K562 (cell line): ENCODE measurements around the gene RCC2. TPM values are rescaled to one million over a fixed set of nuclear protein-coding genes. Genes with fewer than 3 reads are reported as not detected.

Experiments
- CBX8 ChIP-seq: fragments of 200-600 bp; sonication (generic); IDR thresholded peaks from 2 replicates; pipeline ENCODE4 v1.6.1; 2012; ENCODE audit warnings: borderline replicate concordance, mixed run types, low read depth, mild to moderate bottlenecking, moderate library complexity, mixed read lengths, low read length, control low read depth, inconsistent platforms; ENCODE audit not compliant: poor library complexity, severe bottlenecking; ENCODE audit errors: extremely low read depth
- CCNT2 ChIP-seq: IDR thresholded peaks from 2 replicates; pipeline ENCODE4 v1.6.1; 2011; ENCODE audit warnings: borderline replicate concordance, low read depth, mild to moderate bottlenecking, moderate library complexity, mixed read lengths, low read length; ENCODE audit not compliant: insufficient read length; ENCODE audit errors: extremely low read depth
- ETS1 ChIP-seq: conservative IDR thresholded peaks from 2 replicates; pipeline ENCODE4 v1.6.1; 2011; ENCODE audit warnings: low read depth, mild to moderate bottlenecking, low read length; ENCODE audit not compliant: control insufficient read depth
- ETV1 ChIP-seq: fragments of 450-650 bp; conservative IDR thresholded peaks from 2 replicates; pipeline ENCODE4 v1.6.1; 2016; ENCODE audit warnings: missing genetic modification characterization, control low read depth, low read depth, missing compliant biosample characterization
- FOS ChIP-seq: IDR thresholded peaks from 3 replicates; pipeline ENCODE4 v1.6.1; 2011; ENCODE audit not compliant: insufficient read length; ENCODE audit errors: extremely low read depth
- FOSL1 ChIP-seq: fragments of 200-800 bp; sonication (Bioruptor generic); conservative IDR thresholded peaks from 2 replicates; pipeline ENCODE4 v1.6.1; 2016; ENCODE audit warnings: missing genetic modification characterization, missing compliant biosample characterization
- LARP7 ChIP-seq: fragments of 450-650 bp; IDR thresholded peaks from 2 replicates; pipeline ENCODE4 v1.6.1; 2016
- MLLT1 ChIP-seq, 2 experiments: fragments of 450-650 bp; IDR thresholded peaks; 2 replicates each; pipeline ENCODE4 v1.6.1; 2016
- MTA2 ChIP-seq: fragments of 450-650 bp; IDR thresholded peaks from 2 replicates; pipeline ENCODE4 v1.6.1; 2016; ENCODE audit warnings: low read depth
- NELFE ChIP-seq: IDR thresholded peaks from 2 replicates; pipeline ENCODE4 v1.6.1; 2011; ENCODE audit warnings: mild to moderate bottlenecking; ENCODE audit not compliant: insufficient read depth, insufficient read length
- PHF8 ChIP-seq: fragments of 200-600 bp; sonication (generic); IDR thresholded peaks from 2 replicates; pipeline ENCODE4 v1.6.1; 2012; ENCODE audit warnings: mixed run types, mild to moderate bottlenecking, inconsistent platforms, low read length, moderate library complexity, borderline replicate concordance
- RBFOX2 ChIP-seq: fragments of 200-400 bp; formaldehyde crosslinking; IDR thresholded peaks from 2 replicates; pipeline ENCODE4 v1.6.1; 2017; ENCODE audit warnings: low read depth, mild to moderate bottlenecking, low read length, moderate library complexity
- SMARCA5 ChIP-seq: fragments of 450-650 bp; IDR thresholded peaks from 2 replicates; pipeline ENCODE4 v1.6.1; 2016
- SRF ChIP-seq, 2 experiments: fragments of 250-450, 450-650 bp in 1 of 2; sonication (Bioruptor Pico) in 1 of 2; sonication (generic) in 1 of 2; formaldehyde crosslinking; IDR thresholded peaks; 2 replicates each; pipeline versions ENCODE4 v1.5.0 to v1.5.1; 2020 to 2022; ENCODE audit warnings: mild to moderate bottlenecking in 1 of 2, missing genetic modification reagents in 1 of 2
- TAF7 ChIP-seq: fragments of 450-650 bp; IDR thresholded peaks from 2 replicates; pipeline ENCODE4 v1.6.1; 2016; ENCODE audit warnings: missing genetic modification characterization, missing compliant biosample characterization
- TFAM ChIP-seq: fragments of 250-450 bp; sonication (Bioruptor Pico); conservative IDR thresholded peaks from 2 replicates; pipeline ENCODE4 v1.5.0; 2021; ENCODE audit warnings: mild to moderate bottlenecking, moderate library complexity
- THAP12 ChIP-seq: fragments of 250-450 bp; sonication (Bioruptor Pico); IDR thresholded peaks from 2 replicates; pipeline ENCODE4 v1.9.0; 2021; ENCODE audit warnings: mild to moderate bottlenecking, inconsistent platforms
- ZC3H4 ChIP-seq: sonication (generic); formaldehyde crosslinking; IDR thresholded peaks from 2 replicates; pipeline ENCODE4 v1.9.0; 2021; ENCODE audit warnings: missing genetic modification reagents, borderline replicate concordance
- ZNF280A ChIP-seq: fragments of 450-650 bp; IDR thresholded peaks from 2 replicates; pipeline ENCODE4 v1.6.1; 2018; ENCODE audit warnings: mild to moderate bottlenecking, low read depth; ENCODE audit not compliant: partially characterized antibody
- ZNF347 ChIP-seq: fragments of 450-650 bp; formaldehyde crosslinking; IDR thresholded peaks from 2 replicates; pipeline ENCODE4 v1.4.0; 2020; ENCODE audit warnings: low read depth, mild to moderate bottlenecking, moderate library complexity
- polyA plus RNA-seq, 8 experiments: library from polyadenylated mRNA; depleted of rRNA in 4 of 8; stranded (reverse) in 5 of 8; unstranded in 3 of 8; fragments of >200 nt; fragmentation: Nextera tagmentation in 2 of 8; fragmentation: Illumina TruSeq in 1 of 8; extraction: Ambion mirVana in 2 of 8; extraction: Trizol in 1 of 8; gene quantifications; 2 replicates each; pipeline versions ENCODE4 v1.2.1 to v1.2.3, GENCODE V29; 2011 to 2014; ENCODE audit warnings: inconsistent platforms in 1 of 8, missing spikeins in 1 of 8
- total RNA-seq, 7 experiments: library from RNA; depleted of rRNA in 6 of 7; stranded (reverse); fragments of >200 nt in 6 of 7; fragmentation: Illumina TruSeq in 2 of 7; extraction: Trizol in 2 of 7; gene quantifications; 2 replicates each; pipeline versions ENCODE4 v1.2.1 to v1.2.3, GENCODE V29; 2011 to 2021; ENCODE audit warnings: low replicate concordance in 1 of 7

Gene RCC2
- total and polyA plus RNA-seq, 9 of the 15 experiments (the other 6 are each of a cell fraction or from before 2014, with no cell fraction given): 31.8 to 292 (median 116) TPM

GRCh38 chr1:17438318-17439249, 893 bp downstream of the RCC2 start (continued):
- TF ChIP-seq THAP12: no peak
- no peak for TF ChIP-seq CBX8
- no peak for TF ChIP-seq CCNT2
- TF ChIP-seq FOSL1 (tag): no peak
- no peak for TF ChIP-seq TFAM (CRISPR knock-in tag)
- TF ChIP-seq TAF7 (tag): no peak
- no peak for TF ChIP-seq SMARCA5
- no peak for TF ChIP-seq ZC3H4 (CRISPR knock-in tag)
- TF ChIP-seq ETV1 (tag): 0 out of 2 replicates have a peak, but pooled peaks have one; percentile 32
- TF ChIP-seq ZNF347: no peak
- no peak for TF ChIP-seq MLLT1 (IDR thresholded peaks at IDR 0.05)
- no peak for TF ChIP-seq NELFE
- no peak for TF ChIP-seq ZNF280A
- TF ChIP-seq MTA2: no peak
- TF ChIP-seq RBFOX2: peak; percentile 89
- 0 out of 2 replicates have a peak, but pooled peaks have one; percentile 48 for TF ChIP-seq ETS1
- peak; percentile 47; the same call in 1 of the 2 replicates for TF ChIP-seq PHF8
- no peak for TF ChIP-seq LARP7
- no peak for TF ChIP-seq SRF (CRISPR knock-in tag; IDR thresholded peaks at IDR 0.05)
- TF ChIP-seq FOS: no peak
